ENCODE measurements around the gene TNK2.
"Not testable (repeated sequence)": the region's sequence is repeated elsewhere in the genome, so short reads cannot be mapped to it uniquely, and the experiment has no call there.

The TNK2 gene

DNA sequence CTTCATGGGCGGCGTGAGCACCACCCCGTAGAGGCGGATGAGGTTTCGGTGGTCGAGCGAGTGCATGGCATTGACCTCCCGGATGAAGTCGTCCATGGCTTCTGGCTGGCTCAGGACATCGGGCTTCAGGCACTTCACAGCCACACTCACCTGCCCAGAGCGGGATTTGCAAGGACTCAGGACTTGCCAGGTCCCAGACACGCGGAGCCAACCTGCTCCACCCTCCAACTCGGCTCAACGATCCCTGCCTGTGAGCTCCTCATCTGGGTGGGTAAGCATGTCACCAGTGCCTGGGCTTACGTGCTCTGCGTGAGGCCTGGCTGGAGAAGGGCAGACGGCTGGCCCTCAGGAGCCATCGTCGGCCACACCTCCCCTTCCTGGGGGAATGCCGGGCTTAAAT is 25.2 kb downstream of the TNK2 start:
- no peak for DNase-seq

DNA sequence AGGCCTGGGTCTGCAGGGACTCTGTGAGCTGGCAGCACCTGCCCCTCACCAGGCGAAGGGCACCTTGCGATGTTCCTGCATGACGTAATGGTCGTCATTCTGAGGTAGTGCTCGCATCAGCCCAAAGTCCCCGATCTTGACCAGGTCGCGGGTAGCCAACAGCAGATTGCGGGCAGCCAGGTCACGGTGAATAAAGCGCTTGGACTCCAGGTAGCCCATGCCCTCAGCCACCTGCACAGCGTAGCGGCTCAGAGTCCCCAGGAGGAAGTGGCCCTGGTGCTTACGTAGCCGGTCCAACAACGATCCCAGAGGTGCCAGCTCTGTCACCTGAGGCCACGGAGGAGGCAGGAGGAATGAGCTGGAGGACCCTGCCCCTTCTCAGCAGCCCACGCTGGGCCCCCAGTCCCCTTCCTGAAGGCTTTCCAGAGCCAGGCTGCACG is 26.3 kb downstream of the TNK2 start:
- DNase-seq, result no peak

DNA sequence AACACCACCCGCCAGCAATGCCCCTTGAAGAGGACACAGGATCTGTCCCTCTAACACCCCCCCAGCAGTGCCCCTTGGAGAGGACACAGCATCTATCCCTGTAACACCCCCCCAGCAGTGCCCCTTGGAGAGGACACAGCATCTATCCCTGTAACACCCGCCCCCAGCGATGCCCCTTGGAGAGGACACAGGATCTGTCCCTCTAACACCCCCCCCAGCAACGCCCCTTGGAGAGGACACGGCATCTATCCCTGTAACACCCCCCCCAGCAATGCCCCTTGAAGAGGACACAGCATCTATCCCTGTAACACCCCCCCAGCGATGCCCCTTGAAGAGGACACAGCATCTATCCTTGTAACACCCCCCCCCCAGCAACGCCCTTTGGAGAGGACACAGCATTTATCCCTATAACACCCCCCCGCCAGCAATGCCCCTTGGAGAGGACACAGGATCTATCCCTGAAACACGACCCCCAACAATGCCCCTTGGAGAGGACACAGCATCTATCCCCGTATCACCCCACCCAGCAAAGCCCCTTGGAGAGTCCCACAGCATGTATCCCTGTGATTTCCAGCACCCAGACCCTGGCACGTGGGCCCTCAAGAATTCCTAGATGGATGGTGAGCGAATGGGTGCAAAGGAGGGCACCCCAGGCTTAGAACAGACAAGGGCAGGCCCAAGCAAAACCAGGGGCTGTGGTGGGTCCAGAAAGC is 26.9 kb downstream of the TNK2 start:
- DNase-seq, result no peak

- no peak for DNase-seq
Measured at GRCh38 chr3:195880037-195880431, 28.3 kb downstream of the TNK2 start.

DNA sequence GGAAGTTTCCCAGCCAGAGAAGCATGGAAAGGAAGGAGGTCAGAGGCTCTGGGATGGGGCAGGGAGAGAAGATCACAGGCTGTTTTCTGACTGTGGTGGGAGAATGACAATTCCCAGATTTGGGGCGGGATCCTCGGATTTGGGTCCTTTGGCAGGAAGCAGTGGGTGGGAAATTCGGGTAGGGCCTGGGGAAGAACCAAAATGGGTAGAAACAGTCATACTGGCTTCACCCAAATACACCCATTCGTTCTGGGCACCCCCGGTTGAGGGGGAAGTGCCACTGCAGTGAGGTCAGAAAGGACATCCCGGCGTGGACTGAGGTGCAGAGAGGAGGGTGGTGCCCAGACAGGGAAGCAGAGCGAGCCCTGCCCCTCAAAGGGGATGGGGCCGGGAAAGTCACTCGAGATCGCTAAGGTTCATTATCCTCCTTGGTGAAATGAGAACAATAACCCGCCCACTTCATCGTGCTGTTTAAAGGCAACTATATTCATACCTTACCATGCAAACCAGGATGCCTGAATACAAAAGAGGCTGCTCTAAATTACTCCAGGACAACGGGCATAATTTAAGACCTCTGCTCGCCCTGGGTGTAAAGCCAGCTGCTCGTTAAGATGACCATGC is 28.8 kb downstream of the TNK2 start:
- no peak for DNase-seq

GRCh38 chr3:195878424-195879274 is 29.7 kb downstream of the TNK2 start:
- no peak for DNase-seq

DNA sequence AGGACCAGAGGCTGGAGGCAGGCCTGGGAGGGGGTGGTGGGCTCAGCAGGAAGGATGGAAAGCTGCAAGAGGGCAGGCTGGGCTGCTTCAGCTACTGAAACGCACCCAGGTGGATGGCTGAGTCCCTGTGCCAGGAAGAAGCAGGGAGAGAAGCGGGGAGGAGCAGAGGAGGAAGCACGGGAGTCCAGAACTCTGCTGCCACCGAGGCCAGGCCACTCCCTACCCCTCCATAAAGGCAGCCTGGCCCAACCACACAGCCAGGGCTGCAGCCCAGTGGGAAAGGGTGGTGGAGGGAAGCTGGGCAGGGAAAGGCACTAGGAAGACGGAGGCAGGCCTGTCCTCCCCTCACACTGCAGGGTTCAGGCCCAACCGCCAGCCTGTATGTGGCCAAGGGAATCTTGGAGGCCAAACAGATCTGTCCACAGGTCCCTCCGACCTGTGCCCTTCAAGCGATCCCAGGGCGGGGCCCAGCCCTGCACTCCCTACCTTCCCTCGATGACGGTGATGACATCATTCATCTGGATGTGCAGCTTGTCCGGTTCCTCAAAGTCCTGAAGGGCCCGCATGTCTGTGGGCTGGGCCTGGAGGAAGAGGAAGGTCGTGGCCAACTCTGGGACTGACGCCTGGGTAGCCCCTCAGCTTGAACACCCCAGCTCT is 30.5 kb downstream of the TNK2 start:
- DNase-seq, result no peak

GRCh38 chr3:195877136-195877715 is 31.1 kb downstream of the TNK2 start:
- no peak for DNase-seq

- no peak for DNase-seq
Measured at GRCh38 chr3:195876297-195877064, 31.9 kb downstream of the TNK2 start.

DNA sequence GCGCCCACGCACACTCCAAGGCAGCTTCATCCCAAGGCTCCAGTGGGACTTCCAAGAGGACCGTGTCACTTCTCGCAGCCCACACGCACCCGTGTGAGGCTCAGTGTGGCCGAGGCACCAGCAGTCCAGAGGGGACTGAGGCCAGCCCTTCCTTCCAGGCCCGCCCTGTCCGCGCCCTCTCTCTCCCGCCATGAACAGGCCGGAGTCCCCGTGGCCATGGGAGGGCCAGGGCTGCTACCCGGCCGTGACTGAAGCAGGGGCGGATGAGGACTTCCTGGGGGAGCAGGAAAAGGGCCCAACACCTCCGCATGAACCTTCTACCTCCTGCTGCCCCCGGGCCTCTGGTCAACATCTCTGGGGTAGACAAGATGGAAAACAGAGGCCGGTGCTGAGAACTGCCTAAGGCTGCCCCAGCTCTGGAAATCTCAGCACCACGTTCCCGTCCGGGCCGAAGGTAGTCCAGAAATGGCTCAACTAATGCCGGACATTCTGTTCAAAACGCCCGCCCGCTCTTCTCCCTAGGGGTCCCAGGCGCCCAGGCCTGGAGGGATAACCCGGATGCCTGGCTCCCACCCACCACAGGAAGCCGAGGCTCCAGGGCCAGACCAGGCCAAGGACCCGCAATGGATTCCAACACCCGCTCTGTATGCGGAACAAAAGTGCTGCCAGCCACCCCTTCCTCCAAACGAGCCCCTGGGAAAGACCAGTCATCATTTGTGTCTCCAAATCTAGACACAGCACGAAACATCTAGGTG is 32.7 kb downstream of the TNK2 start:
- DNase-seq, result no peak

DNA sequence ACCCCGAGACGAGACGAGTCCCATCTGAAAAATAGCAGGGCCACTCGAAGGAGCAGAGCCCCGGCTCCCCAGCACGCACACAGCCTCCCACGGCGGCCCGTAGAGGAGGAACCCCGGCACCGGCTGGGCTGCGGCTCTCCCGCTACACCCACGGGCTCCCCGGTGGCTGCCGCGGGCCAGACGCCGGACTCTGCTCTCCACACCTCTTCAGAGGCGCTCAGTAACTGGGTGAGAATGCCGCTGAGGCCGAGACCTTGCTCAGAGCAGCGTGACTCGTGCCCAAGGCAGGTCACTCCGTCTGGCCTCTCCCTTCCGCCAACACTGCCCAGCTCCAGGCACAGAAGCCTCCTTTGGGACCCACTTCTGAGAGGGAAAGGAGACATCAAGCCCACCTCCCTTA is 34.4 kb downstream of the TNK2 start:
- no peak for DNase-seq

- no peak for DNase-seq
Measured at GRCh38 chr3:195873281-195873887, 35.0 kb downstream of the TNK2 start.

- no peak for DNase-seq
Measured at GRCh38 chr3:195872800-195873199, 35.6 kb downstream of the TNK2 start.

GRCh38 chr3:195872097-195872496 is 36.3 kb downstream of the TNK2 start:
- DNase-seq, result no peak

GRCh38 chr3:195871686-195872085 is 36.7 kb downstream of the TNK2 start:
- DNase-seq, result not testable (repeated sequence)

GRCh38 chr3:195870937-195871336 is 37.4 kb downstream of the TNK2 start:
- no peak for DNase-seq

DNA sequence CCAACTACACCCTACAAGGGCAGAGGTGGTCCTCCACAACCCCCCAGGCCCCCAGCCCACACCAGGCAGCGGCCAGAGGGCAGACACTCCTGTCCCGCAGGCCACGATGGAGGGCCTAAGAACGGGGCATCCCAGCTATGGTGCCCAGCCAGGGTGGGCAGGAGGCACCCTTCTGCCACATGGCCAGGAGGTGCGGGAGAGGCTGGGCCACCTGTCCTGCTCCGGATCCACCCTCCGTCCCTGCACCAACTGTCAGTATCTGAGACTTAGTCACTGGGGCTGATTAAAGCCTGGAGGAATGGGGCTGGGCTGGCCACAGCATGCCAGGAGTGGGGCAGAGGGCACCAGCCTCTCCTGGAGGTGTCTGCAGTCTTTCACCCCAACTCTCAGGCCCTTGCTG is 37.9 kb downstream of the TNK2 start:
- DNase-seq, result no peak

DNA sequence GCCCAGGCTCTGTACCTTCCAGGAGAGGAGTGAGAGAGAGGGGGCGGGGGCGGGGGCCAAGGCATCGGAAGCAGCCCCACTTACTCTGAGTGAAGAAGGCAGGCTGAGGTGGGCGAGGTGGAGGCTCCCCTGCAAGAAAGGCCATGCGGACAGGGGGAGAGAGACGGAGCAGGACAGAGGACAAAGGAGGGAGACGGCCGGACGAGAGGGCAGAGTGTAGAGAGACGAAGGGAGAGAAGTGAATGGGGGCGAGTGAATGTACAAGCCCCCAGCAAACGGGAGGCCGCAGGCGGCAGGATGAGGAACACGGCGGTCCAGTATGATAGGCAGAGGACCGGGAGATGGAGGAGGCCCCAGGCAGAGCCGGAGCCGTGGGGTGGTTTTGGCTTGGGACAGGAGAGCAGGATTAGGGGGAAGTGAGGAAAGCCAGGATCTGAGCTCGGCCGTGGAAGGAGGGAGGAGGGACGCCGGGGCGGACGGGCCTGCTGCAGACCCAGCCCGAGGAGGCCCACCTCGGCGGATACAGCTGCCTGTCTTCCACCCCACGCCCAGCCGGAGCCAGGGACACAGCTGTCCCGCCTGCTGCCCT is 38.8 kb downstream of the TNK2 start:
- no peak for DNase-seq

DNA sequence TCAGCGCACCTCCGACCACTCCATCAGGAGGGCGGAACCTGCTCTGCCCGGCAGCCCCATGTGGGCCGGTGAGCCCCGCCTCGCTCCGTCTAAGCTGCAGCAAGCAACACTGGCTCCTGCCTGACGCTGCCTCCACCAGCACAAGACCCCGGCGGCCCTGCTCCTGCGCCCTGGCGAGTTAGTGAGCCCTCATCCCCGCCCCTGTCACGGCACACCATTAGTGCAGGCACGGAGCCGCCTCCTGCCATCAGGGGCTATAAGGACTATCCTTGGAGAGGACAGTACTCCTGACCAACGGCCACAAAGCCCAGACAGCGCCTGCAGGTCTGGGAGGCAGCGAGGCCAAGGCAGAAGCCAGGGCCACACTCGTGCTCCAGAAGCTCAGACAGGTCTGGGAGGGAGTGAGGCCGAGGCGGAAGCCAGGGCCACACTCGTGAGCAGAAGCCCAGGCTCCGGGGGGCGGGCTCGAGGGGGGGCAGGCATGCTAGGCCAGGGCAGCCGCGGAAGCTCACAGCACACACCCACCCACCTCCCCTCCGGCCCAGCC is 39.4 kb downstream of the TNK2 start:
- no peak for DNase-seq

DNA sequence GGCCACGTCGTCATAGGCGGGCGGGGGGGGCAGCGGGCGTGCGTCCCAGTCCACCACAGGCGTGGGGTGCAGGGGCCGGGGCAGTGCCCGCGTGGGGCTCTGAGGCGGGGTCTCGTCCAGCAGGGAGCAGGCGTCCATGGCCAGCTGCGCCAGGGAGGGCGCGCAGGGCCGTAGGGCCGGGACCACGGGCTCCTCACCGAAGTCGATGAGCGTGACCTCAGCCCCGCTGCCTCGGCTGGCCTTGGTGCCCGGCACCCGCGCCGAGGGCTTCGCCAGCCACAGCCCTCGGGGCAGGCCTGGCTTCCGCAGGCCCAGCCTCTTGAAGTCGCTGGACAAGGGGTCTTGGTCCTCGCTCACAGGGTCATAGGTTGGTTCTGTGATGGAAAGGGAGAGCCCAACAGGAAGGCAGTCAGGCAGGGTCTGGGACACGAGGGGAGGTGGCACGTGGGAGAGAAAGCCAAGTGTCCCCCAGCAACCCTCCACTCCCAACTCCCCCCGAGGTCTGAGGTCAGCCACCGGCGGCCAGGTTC is 40.0 kb downstream of the TNK2 start:
- no peak for DNase-seq

All from NCI-H1092 (cell line).